ENCODE results near the gene CDC73.

DNA sequence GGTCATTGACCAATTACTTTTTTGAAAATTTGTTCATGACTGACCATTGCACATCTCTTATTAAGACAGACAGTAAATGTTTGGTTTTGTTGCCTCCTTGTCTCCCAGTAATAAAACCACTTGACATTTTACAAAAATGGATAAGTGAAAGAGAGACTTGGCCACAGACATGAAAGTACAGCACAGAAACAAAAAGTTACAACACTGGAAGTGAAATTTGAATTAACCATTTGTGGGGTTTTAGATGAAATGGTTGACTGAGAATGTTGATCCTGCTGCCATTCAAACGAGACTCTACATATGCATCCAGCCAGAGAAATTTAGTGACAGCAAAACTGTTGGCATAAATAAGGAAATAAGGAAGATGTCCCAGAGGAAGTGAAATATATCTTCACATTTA is 143.9 kb downstream of the CDC73 start:
- TF ChIP-seq CBFB (CRISPR knock-in tag; IDR thresholded peaks at IDR 0.05) (no peak), ZNF557 (CRISPR knock-in tag; IDR thresholded peaks at IDR 0.05) (no peak), ZNF263 (CRISPR knock-in tag; IDR thresholded peaks at IDR 0.05) (no peak), KLF15 (CRISPR knock-in tag; IDR thresholded peaks at IDR 0.05; ENCODE audit: borderline replicate concordance) (no peak), FOXC1 (CRISPR knock-in tag; IDR thresholded peaks at IDR 0.05; ENCODE audit: borderline replicate concordance) (no peak), XRCC5 (optimal IDR thresholded peaks at IDR 0.05; ENCODE audit: low read length) (no peak), POLR2A (IDR thresholded peaks at IDR 0.05; ENCODE audit: insufficient read depth in 1 of 2, low read depth in 2 of 2, low read length in 2 of 2) (no peak)
- TF ChIP-seq, protein P1, sequence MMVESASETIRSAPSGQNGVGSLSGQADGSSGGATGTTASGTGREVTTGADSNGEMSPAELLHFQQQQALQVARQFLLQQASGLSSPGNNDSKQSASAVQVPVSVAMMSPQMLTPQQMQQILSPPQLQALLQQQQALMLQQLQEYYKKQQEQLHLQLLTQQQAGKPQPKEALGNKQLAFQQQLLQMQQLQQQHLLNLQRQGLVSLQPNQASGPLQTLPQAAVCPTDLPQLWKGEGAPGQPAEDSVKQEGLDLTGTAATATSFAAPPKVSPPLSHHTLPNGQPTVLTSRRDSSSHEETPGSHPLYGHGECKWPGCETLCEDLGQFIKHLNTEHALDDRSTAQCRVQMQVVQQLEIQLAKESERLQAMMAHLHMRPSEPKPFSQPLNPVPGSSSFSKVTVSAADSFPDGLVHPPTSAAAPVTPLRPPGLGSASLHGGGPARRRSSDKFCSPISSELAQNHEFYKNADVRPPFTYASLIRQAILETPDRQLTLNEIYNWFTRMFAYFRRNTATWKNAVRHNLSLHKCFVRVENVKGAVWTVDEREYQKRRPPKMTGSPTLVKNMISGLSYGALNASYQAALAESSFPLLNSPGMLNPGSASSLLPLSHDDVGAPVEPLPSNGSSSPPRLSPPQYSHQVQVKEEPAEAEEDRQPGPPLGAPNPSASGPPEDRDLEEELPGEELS (CRISPR knock-in tag; IDR thresholded peaks at IDR 0.05), result no peak

Data from HepG2 (cell line).